MG63 (cell line): ENCODE results near the gene CASP8. TPM values are rescaled to one million over a fixed set of nuclear protein-coding genes. Genes with fewer than 3 reads are reported as not detected.

Experiments
- DNase-seq: peaks from one replicate; pipeline ENCODE4 v3.0.0-alpha.2; 2020
- H3K27me3 ChIP-seq: fragments of 250-450 bp; sonication (Bioruptor Pico); 2 replicates; pipeline ENCODE4 v1.5.1; 2020; ENCODE audit warnings: mild to moderate bottlenecking, moderate library complexity
- H3K36me3 ChIP-seq: fragments of 250-450 bp; sonication (Bioruptor Pico); 2 replicates; pipeline ENCODE4 v1.5.1; 2020; ENCODE audit warnings: mild to moderate bottlenecking, moderate library complexity
- H3K4me3 ChIP-seq: fragments of 250-450 bp; sonication (Bioruptor Pico); 2 replicates; pipeline ENCODE4 v1.5.1; 2020; ENCODE audit warnings: mild to moderate bottlenecking, moderate library complexity
- H3K9me3 ChIP-seq: fragments of 250-450 bp; sonication (Bioruptor Pico); 2 replicates; pipeline ENCODE4 v1.5.1; 2020; ENCODE audit warnings: mild to moderate bottlenecking, moderate library complexity
- total RNA-seq: library from RNA; depleted of rRNA; stranded (reverse); fragments of >200 nt; shearing (Covaris generic); gene quantifications from 2 replicates; pipeline ENCODE4 v1.2.3, GENCODE V29; 2014; ENCODE audit warnings: low replicate concordance; rRNA removed

CASP8 gene
- 16.3 and 23.7 TPM in 2 replicates for total RNA-seq

DNA sequence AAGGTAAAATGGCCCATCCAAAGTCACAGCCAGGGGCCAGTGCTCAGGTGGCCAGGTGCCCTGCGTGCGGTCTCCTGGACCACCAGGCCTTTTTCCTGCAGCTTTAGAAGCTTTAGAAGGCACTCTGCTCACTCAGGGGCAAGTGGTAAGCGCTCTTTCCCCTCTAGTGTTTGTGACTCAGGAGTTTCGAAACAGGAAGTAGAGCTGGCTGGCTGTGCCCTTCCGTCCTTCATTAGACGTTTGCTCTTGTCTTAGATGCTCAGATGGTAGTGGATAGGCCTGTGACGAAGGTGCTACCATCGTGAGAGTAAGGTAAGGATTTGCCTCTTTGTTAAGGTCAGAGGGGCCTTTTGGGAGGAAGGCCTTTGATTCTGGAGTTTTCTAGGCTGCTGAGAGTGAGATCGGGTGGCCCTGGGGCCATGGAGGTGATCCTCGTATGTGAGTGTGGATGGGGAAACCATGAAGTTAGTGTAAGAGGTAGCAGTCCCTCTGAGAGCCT, at the start of gene CASP8:
TSS of gene CASP8 (plus strand) at position 235 of the 499 bp plus-strand sequence. CDS start 5,951 bp downstream, outside the sequence.
- Histone ChIP-seq H3K4me3 (no peak within 1 kb of the TSS; the same call in 1 of the 2 replicates), H3K9me3 (no peaks in the 10 kb centered on the region), H3K36me3 (no peaks in the 10 kb centered on the region), H3K27me3 (no peaks in the 10 kb centered on the region)
- peak; percentile 41 for DNase-seq

DNA sequence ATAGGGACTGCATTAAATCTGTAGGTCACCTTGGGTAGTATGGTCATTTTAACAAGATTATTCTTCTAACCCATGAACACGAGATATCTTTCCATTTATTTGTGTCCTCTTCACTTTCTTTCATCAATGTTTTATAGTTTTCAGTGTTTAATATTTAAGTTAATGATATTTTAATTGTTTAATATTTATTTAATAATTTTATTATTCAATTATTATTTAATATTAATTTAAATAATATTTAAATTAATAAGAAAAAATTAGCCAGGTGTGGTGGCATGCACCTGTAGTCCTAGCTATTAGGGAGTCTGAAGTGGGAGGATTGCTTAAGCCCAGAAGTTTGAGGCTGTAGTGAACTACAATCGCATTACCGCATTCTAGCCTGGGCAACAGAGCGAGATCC, 44.4 kb upstream of the CASP8 start:
- no peak for DNase-seq

DNA sequence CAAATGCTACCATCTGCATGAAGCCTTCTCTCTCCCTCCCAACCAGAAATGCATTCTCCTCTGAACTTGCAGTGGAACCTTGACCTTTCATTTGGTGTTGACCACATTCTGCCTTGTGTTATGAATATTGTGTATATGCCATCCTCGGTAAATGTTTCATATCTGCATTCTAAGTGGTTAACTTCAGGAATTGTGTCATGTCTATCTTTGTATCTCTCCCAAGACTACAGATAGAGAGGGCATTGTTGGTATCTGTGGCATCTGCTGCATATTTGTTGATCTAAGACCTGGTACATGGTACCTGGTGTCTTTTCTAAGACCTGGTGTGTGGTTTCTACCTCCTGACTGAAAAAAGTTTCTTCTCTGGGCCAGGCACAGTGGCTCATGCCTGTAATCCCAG, 43.4 kb upstream of the CASP8 start:
- H3K9me3 ChIP-seq, result no peaks in the 10 kb centered on the region
- no peak overlapping the region for H3K4me3 ChIP-seq
- H3K27me3 ChIP-seq, result no peaks in the 10 kb centered on the region
- no peak for DNase-seq
- H3K36me3 ChIP-seq, result no peaks in the 10 kb centered on the region; the same call in 1 of the 2 replicates

More for the DNA sequence above, 44.4 kb upstream of the CASP8 start:
- H3K4me3 ChIP-seq, result no peak overlapping the region
- no peaks in the 10 kb centered on the region; the same call in 1 of the 2 replicates for H3K36me3 ChIP-seq
- no peaks in the 10 kb centered on the region for H3K27me3 ChIP-seq
- H3K9me3 ChIP-seq, result no peaks in the 10 kb centered on the region

DNA sequence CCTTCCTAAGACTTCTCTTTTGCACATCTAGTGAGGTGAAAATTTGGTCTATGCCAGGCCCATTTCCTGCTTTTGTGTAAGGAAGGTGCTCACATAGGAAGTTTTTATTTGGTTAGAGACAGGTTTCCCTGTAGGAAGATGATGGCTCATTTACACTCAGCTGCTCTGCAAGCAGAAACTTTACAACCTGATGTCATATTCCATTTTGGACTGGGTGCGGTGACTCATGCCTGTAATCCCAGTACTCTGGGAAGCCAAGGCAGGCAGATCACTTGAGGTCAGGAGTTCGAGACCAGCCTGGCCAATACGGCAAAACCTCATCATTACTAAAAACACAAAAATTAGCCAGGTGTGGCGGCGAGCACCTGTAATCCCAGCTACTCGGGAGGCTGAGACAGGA, 41.6 kb upstream of the CASP8 start:
- peak; percentile 66 for DNase-seq
- no peaks in the 10 kb centered on the region; the same call in 1 of the 2 replicates for H3K36me3 ChIP-seq
- H3K9me3 ChIP-seq, result no peaks in the 10 kb centered on the region
- no peaks in the 10 kb centered on the region for H3K27me3 ChIP-seq
- no peak overlapping the region for H3K4me3 ChIP-seq

DNA sequence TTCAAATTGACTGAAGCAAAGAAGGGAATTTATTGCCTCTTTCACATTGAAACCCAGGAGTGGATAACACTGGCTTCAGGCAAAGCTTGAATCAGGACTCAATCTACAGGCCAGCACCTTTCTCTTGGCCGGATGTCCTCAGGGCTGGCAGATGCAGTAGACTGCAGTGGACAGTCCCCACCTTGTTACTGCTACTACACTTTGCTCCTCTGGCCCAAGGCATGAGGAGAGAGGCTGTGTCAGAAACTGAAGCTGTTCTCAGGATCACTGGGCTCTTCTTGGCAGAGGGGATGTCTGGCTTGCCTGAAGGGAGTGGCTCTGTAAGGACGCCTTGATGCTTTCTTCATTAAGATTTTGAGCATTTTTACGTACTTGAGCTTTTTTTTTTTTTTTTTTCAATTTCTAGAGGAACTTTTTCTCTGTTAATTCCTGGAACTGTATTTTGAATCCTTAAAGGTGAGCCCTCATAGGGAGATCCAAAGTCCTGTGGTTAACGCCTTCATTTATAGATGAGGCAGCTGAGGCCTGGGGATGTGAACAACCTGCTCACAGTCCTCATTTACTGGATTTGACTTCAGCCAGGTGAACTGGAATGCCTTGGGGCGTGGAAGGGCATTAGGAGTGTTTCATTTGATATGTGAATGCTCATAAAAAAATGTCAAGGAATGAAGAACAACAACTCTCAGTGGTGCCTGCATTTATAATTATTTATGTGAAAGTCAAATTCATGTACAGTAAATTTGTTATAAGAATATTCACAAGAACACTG, 40.8 kb upstream of the CASP8 start:
- Histone ChIP-seq H3K36me3 (no peaks in the 10 kb centered on the region; the same call in 1 of the 2 replicates), H3K4me3 (no peak overlapping the region), H3K27me3 (no peaks in the 10 kb centered on the region), H3K9me3 (no peaks in the 10 kb centered on the region)
- DNase-seq, result no peak

DNA sequence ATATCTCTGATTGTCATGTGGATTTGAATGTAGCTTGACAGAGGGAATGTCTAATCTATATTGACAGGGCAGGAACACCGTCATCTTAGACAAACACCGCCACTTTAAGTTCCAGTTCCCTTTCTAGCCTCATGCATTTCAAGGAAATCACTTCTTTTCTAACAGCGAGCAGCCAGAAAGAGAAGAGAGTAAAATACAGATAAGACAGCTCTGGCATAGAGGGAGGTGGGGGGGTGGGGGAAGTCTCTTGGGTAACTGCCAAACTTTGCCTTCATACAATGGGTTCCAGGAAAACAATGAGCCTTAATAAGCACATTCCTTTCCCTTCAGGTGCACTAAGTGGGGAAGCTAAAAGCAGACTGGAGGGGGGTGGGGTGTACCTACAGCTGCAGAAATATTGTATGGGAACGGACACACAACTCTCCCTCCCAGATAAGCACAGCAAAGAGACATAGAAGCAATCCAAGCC, 40.2 kb upstream of the CASP8 start:
- Histone ChIP-seq H3K36me3 (no peaks in the 10 kb centered on the region; the same call in 1 of the 2 replicates), H3K4me3 (no peak overlapping the region), H3K9me3 (no peaks in the 10 kb centered on the region), H3K27me3 (no peaks in the 10 kb centered on the region)
- DNase-seq, result no peak

DNA sequence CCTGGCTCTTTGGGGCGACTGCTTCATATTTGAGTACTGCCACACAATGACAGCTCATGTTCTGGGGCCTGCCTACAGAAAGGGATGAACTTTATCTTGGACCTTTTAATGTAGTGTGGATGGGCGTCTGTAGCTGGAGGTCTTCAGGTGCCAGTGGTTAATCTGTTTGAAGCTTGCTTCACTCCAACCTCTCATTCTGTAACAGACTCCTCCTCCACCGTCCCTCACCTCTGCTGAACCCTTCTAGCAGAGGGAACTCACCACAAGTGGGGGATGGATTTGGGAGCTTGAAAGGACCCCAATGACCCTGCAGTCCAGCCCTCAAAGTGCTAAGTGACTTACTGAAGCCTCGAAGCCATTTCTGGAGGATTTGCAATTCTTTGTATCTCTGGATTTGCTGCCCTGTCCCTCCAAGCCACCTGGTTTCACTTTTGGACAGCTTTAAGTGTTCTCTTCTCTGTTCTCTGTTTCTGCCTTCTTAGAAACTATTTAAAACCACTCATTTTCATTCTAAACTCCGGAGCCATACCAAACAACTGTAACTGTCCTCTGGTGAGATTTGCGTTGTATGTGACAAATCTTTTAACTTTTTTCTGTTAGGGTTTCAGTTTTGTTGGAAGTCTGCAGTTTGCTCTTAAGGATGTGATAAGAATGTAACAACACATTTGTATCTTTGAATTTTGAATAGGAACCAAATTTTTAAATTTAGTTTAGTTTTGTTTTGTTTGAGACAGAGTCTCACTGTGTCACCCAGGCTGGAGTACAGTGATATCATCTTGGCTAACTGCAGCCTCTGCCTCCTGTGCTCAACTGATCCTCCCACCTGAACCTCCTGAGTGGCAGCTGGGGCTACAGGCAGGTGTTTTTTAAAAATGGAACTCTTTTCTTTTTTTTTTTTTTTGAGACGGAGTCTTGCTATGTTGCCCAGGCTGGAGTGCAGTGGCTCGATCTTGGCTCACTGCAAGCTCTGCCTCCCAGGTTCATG, 37.0 kb upstream of the CASP8 start:
- no peak for DNase-seq
- no peaks in the 10 kb centered on the region for H3K27me3 ChIP-seq
- H3K36me3 ChIP-seq, result no peaks in the 10 kb centered on the region; the same call in 1 of the 2 replicates
- no peaks in the 10 kb centered on the region for H3K9me3 ChIP-seq
- no peak overlapping the region for H3K4me3 ChIP-seq

DNA sequence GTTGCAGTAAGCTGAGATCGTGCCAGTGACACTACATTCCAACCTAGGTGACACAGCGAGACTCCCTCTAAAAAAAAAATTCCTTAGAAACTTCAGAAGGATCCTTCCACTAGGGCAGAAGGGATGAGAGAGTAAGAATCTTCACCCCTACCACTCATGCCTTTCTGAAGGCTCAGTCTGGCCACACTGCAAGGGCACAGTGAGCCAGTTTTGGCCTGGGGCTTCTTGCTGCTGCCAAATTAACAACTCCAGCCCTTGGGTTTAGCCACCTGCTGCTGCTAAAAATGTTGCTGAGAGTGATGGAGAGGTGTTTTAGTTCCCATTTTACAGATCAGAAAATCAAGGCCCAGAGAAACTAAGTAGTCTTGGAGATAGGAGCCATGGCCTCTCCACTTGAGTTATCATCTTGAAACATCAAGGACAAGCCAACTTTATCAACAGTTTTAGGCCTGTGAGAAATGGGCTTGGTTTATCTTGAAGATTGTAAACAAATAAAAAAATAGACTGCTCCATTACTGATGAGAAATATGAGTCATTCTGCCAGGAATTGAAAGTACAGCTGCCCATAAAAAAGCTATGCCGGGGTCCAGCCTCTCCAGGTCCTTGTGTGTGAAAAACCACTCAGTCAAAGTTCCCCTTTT, 31.9 kb upstream of the CASP8 start:
- DNase-seq, result peak; percentile 26
- no peak overlapping the region for H3K4me3 ChIP-seq
- no peaks in the 10 kb centered on the region for H3K9me3 ChIP-seq
- no peaks in the 10 kb centered on the region for H3K36me3 ChIP-seq
- no peaks in the 10 kb centered on the region for H3K27me3 ChIP-seq

DNA sequence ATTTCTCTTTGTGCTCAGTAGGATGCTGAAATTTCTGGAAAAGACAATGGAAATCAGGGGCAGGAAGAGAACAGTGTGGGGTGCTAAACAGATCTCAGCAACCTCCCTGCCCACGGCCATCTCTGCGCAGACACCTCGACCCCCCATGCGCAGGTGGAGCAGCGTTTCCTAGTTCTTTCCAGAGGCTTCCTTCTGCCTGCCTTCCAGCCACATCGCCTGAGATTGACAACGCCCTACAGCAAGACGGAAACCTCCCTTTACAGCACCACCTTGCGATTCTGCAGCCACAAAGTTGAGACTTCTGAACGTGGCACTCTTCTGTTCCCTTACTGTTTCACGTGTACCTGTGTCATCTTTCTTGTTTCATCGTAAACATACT, 31.4 kb upstream of the CASP8 start:
- no peaks in the 10 kb centered on the region for H3K27me3 ChIP-seq
- DNase-seq, result no peak
- no peak overlapping the region for H3K4me3 ChIP-seq
- no peaks in the 10 kb centered on the region for H3K36me3 ChIP-seq
- no peaks in the 10 kb centered on the region for H3K9me3 ChIP-seq

DNA sequence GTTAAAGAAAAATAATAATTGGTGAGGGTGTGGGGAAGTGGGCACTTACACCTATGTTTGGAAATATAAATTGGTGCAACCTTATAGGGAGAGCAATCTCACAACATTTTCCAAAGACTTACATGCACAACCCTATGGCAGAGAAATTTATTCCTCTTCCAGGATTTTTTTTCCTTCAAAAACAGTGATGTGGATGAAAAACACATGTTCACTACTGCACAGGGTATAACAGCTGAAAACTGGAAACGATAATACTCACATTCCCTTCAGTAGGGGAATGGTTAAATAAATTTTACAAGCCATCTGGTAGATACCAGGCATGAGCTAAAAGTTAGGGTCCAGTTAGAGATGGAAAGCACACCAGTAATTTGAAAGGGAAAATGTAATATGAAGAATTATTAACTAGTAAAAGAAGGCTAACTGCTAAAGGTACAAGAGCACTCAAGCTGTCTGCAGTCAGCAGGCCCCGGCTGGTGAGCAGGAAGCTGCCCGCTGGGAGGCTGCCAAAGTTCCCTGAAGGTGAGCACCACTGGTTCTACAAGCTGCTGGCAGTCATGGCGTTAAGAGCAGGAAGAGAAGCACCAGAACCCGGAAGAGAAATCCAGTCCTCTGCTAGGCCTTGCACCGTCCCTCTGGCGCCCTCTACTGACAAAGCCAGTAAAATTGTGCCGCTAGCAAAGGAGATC, 28.4 kb upstream of the CASP8 start:
- H3K36me3 ChIP-seq, result no peaks in the 10 kb centered on the region
- 0 out of 2 replicates have a peak overlapping the region, but pooled peaks have one; percentile 7 for H3K4me3 ChIP-seq

DNA sequence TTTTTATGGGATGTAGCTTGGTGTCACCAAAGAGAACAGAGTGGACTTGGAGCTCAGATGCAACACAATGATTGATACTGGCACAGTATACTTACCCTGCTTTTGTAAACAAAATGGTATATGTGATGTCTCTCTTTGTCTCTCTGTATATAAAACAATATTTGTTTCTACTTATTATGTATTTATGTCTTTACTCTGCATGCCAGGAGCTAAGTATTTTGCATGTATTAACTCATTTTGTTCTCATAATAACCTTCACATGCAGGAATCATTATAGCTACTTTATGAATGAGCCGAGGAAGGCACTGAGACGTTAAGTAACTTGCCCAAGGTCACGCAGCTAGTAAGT, 27.9 kb upstream of the CASP8 start:
- no peak for DNase-seq
- H3K4me3 ChIP-seq, result no peak overlapping the region

More for the DNA sequence above, 28.4 kb upstream of the CASP8 start:
- Histone ChIP-seq H3K9me3 (no peaks in the 10 kb centered on the region), H3K27me3 (no peaks in the 10 kb centered on the region)
- DNase-seq, result peak; percentile 90

DNA sequence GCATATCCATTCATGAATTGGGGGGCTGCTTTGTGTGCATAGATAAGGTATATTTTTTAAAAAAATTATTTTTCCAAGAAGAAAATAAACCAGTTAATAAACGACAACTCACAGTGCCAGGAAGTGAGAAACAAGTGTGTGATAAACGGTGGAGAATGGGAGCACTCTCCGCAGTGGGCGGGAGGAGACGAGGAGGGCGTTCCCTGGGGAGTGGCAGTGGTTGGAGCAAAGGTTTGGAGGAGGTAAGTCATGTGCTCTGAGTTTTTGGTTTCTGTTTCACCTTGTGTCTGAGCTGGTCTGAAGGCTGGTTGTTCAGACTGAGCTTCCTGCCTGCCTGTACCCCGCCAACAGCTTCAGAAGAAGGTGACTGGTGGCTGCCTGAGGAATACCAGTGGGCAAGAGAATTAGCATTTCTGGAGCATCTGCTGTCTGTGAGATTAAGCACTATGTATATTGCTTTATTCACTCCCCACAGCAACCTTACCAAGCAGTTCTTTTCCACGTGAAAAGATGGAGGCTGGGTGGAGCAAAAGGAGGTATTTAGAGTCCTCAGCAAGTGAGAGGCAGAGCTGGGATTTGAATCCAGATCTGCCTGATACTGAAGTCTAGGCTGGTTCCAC, 27.0 kb upstream of the CASP8 start:
- Histone ChIP-seq H3K9me3 (no peaks in the 10 kb centered on the region), H3K4me3 (peak overlapping the region; percentile 44), H3K36me3 (no peaks in the 10 kb centered on the region), H3K27me3 (no peaks in the 10 kb centered on the region)
- peak; percentile 70 for DNase-seq

More for the DNA sequence above, 27.9 kb upstream of the CASP8 start:
- Histone ChIP-seq H3K9me3 (no peaks in the 10 kb centered on the region), H3K27me3 (no peaks in the 10 kb centered on the region), H3K36me3 (no peaks in the 10 kb centered on the region)

DNA sequence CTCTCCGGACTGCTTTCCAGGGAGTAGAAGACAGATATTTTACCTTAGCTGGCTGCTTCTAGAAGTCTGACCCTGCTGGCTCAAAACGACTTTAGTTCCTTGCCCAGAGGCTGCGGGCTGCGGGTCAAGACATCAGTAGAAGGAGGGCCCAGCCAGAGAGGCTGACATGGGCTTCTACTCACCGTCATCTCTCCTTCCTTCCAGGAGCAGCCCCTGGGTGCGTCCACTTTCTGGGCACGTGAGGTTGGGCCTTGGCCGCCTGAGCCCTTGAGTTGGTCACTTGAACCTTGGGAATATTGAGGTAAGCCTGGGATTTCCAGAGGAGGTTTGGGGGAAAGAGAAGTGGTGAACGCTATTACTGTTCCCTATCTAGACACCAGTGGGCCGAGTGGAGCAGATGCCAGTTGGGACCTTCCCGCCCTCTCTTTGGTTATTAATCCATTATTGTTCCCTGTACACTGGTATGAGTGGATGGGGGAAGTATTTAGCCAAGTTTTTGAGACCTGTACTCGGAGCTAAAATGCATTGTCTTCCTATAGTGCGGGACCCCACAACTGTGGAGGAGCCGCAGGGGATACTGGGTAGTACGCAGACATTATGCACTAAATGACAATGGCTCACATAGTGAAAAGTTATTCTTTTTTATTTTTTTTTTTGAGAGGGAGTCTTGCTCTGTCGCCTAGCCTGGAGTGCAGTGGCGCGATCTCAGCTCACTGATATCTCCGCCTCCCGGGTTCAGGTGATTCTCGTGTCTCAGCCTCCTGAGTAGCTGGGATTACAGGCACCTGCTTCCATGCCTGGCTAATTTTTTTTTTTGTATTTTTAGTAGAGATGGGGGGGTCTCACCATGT, 26.3 kb upstream of the CASP8 start:
- Histone ChIP-seq H3K9me3 (no peaks in the 10 kb centered on the region), H3K27me3 (no peaks in the 10 kb centered on the region), H3K36me3 (no peaks in the 10 kb centered on the region), H3K4me3 (peak overlapping the region; percentile 44)
- no peak for DNase-seq

DNA sequence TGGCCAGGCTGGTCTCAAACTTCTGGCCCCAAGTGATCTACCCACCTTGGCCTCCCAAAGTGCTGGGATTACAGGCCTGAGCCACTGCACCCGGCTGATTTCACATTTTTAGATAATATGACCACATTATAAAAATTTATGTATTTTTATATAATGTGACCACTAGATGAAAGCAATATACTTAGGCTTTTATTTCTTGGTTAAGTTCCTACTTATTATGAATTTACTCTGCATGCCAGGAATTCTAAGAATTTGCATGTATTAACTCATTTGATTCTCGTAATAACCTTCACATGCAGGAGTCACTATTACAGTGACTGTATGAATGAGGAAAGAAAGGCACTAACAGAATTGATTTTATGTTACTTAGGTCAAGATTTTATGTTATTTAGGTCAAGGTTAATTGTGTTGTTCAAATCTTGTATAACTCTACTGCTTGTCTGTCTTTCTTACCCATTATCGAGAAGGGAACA, 25.6 kb upstream of the CASP8 start:
- Histone ChIP-seq H3K27me3 (no peaks in the 10 kb centered on the region), H3K4me3 (peak overlapping the region; percentile 44), H3K36me3 (no peaks in the 10 kb centered on the region), H3K9me3 (no peaks in the 10 kb centered on the region)
- DNase-seq, result no peak
